ENCODE measurements around the gene CGNL1.

Gene CGNL1

GRCh38 chr15:57352535-57353316 lies 23.6 kb upstream of the CGNL1 start:
- H3K36me3 ChIP-seq (ENCODE audit: control insufficient read depth, insufficient read depth, low read length) = no peaks in the 10 kb centered on the region
- H3K4me3 ChIP-seq (ENCODE audit: insufficient read depth, low read depth, low read length, poor library complexity, severe bottlenecking) = no peak overlapping the region
- DNase-seq = no peak
- no peak overlapping the region for H3K27ac ChIP-seq (ENCODE audit: insufficient read depth, low read length, poor library complexity, severe bottlenecking)
- H3K27me3 ChIP-seq (replicated peaks; ENCODE audit: control insufficient read depth, insufficient read depth, low read length, poor library complexity, severe bottlenecking) = no peaks in the 10 kb centered on the region
- H3K4me1 ChIP-seq (ENCODE audit: control insufficient read depth, insufficient read depth, low read length, poor library complexity, severe bottlenecking) = no peaks in the 10 kb centered on the region
- H3K9me3 ChIP-seq (ENCODE audit: control insufficient read depth, low read length) = no peaks in the 10 kb centered on the region

- Histone ChIP-seq H3K27ac (ENCODE audit: insufficient read depth, low read length, poor library complexity, severe bottlenecking) (no peak overlapping the region), H3K27me3 (replicated peaks; ENCODE audit: control insufficient read depth, insufficient read depth, low read length, poor library complexity, severe bottlenecking) (no peaks in the 10 kb centered on the region), H3K9me3 (ENCODE audit: control insufficient read depth, low read length) (no peaks in the 10 kb centered on the region), H3K4me1 (ENCODE audit: control insufficient read depth, insufficient read depth, low read length, poor library complexity, severe bottlenecking) (no peaks in the 10 kb centered on the region), H3K36me3 (ENCODE audit: control insufficient read depth, insufficient read depth, low read length) (no peaks in the 10 kb centered on the region), H3K4me3 (ENCODE audit: insufficient read depth, low read depth, low read length, poor library complexity, severe bottlenecking) (no peak overlapping the region)
- no peak for DNase-seq
These were observed 22.9 kb upstream of the CGNL1 start for GRCh38 chr15:57353317-57353804.

- H3K27ac ChIP-seq (ENCODE audit: insufficient read depth, low read length, poor library complexity, severe bottlenecking) = no peak overlapping the region
- DNase-seq = no peak
These were observed 21.7 kb upstream of the CGNL1 start for GRCh38 chr15:57354436-57355123.

GRCh38 chr15:57355259-57355658 lies 21.0 kb upstream of the CGNL1 start:
- no peak overlapping the region for H3K4me3 ChIP-seq (ENCODE audit: insufficient read depth, low read depth, low read length, poor library complexity, severe bottlenecking)
- no peaks in the 10 kb centered on the region for H3K27me3 ChIP-seq (replicated peaks; ENCODE audit: control insufficient read depth, insufficient read depth, low read length, poor library complexity, severe bottlenecking)
- DNase-seq = no peak
- H3K27ac ChIP-seq (ENCODE audit: insufficient read depth, low read length, poor library complexity, severe bottlenecking) = no peak overlapping the region
- no peaks in the 10 kb centered on the region for H3K9me3 ChIP-seq (ENCODE audit: control insufficient read depth, low read length)
- no peaks in the 10 kb centered on the region for H3K4me1 ChIP-seq (ENCODE audit: control insufficient read depth, insufficient read depth, low read length, poor library complexity, severe bottlenecking)
- H3K36me3 ChIP-seq (ENCODE audit: control insufficient read depth, insufficient read depth, low read length) = no peaks in the 10 kb centered on the region

More at GRCh38 chr15:57354436-57355123, 21.7 kb upstream of the CGNL1 start:
- Histone ChIP-seq H3K9me3 (ENCODE audit: control insufficient read depth, low read length) (no peaks in the 10 kb centered on the region), H3K4me1 (ENCODE audit: control insufficient read depth, insufficient read depth, low read length, poor library complexity, severe bottlenecking) (no peaks in the 10 kb centered on the region), H3K4me3 (ENCODE audit: insufficient read depth, low read depth, low read length, poor library complexity, severe bottlenecking) (no peak overlapping the region), H3K27me3 (replicated peaks; ENCODE audit: control insufficient read depth, insufficient read depth, low read length, poor library complexity, severe bottlenecking) (no peaks in the 10 kb centered on the region), H3K36me3 (ENCODE audit: control insufficient read depth, insufficient read depth, low read length) (no peaks in the 10 kb centered on the region)

DNA sequence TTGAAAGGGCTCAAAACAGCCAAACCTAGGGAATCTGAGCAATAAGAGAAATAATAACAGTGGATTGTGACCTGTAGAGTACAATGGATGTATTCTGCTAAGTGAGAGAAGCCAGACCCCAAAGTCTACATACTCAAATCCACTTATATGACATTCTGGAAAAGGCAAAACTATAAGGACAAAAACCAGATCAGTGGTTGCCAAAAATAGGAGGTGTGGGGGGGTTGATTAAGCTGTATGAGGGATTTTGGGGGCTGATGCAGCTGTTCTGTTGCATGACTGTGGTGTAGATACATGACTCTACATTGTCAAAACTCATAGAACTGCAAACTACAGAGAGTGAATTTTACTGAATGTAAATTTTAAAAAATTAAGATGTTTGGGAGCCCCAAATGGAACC lies 20.1 kb upstream of the CGNL1 start:
- no peaks in the 10 kb centered on the region for H3K27me3 ChIP-seq (replicated peaks; ENCODE audit: control insufficient read depth, insufficient read depth, low read length, poor library complexity, severe bottlenecking)

DNA sequence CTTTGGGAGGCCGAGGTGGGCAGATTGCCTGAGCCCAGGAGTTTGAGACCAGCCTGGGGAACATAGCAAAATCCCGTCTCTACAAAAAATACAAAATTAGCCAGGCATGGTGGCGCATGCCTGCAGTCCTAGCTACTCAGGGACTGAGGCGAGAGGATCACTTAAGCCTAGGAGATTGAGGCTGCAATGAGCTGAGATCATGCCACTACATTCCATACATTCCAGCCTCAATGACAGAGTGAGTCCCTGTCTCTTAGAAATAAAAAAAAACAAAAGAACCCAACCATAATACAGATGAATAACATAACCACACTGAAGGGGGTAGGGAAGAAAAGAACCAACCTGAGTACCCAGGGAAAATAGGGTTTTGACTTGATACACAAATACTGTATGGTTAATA lies 19.7 kb upstream of the CGNL1 start:
- H3K27me3 ChIP-seq (replicated peaks; ENCODE audit: control insufficient read depth, insufficient read depth, low read length, poor library complexity, severe bottlenecking) = no peaks in the 10 kb centered on the region
- H3K4me3 ChIP-seq (ENCODE audit: insufficient read depth, low read depth, low read length, poor library complexity, severe bottlenecking) = no peak overlapping the region
- no peak for DNase-seq
- H3K9me3 ChIP-seq (ENCODE audit: control insufficient read depth, low read length) = no peaks in the 10 kb centered on the region
- no peak overlapping the region for H3K27ac ChIP-seq (ENCODE audit: insufficient read depth, low read length, poor library complexity, severe bottlenecking)
- no peaks in the 10 kb centered on the region for H3K4me1 ChIP-seq (ENCODE audit: control insufficient read depth, insufficient read depth, low read length, poor library complexity, severe bottlenecking)
- no peaks in the 10 kb centered on the region for H3K36me3 ChIP-seq (ENCODE audit: control insufficient read depth, insufficient read depth, low read length)

More for the DNA sequence above, 20.1 kb upstream of the CGNL1 start:
- no peak overlapping the region for H3K27ac ChIP-seq (ENCODE audit: insufficient read depth, low read length, poor library complexity, severe bottlenecking)
- H3K4me1 ChIP-seq (ENCODE audit: control insufficient read depth, insufficient read depth, low read length, poor library complexity, severe bottlenecking) = no peaks in the 10 kb centered on the region
- H3K4me3 ChIP-seq (ENCODE audit: insufficient read depth, low read depth, low read length, poor library complexity, severe bottlenecking) = no peak overlapping the region
- H3K36me3 ChIP-seq (ENCODE audit: control insufficient read depth, insufficient read depth, low read length) = no peaks in the 10 kb centered on the region
- no peak for DNase-seq
- H3K9me3 ChIP-seq (ENCODE audit: control insufficient read depth, low read length) = no peaks in the 10 kb centered on the region

- H3K27ac ChIP-seq (ENCODE audit: insufficient read depth, low read length, poor library complexity, severe bottlenecking) = no peak overlapping the region
- H3K27me3 ChIP-seq (replicated peaks; ENCODE audit: control insufficient read depth, insufficient read depth, low read length, poor library complexity, severe bottlenecking) = no peaks in the 10 kb centered on the region
- no peak for DNase-seq
- H3K4me1 ChIP-seq (ENCODE audit: control insufficient read depth, insufficient read depth, low read length, poor library complexity, severe bottlenecking) = no peaks in the 10 kb centered on the region
- H3K36me3 ChIP-seq (ENCODE audit: control insufficient read depth, insufficient read depth, low read length) = no peaks in the 10 kb centered on the region
- no peaks in the 10 kb centered on the region for H3K9me3 ChIP-seq (ENCODE audit: control insufficient read depth, low read length)
- H3K4me3 ChIP-seq (ENCODE audit: insufficient read depth, low read depth, low read length, poor library complexity, severe bottlenecking) = no peak overlapping the region
These were observed 18.5 kb upstream of the CGNL1 start for GRCh38 chr15:57357799-57358198.

DNA sequence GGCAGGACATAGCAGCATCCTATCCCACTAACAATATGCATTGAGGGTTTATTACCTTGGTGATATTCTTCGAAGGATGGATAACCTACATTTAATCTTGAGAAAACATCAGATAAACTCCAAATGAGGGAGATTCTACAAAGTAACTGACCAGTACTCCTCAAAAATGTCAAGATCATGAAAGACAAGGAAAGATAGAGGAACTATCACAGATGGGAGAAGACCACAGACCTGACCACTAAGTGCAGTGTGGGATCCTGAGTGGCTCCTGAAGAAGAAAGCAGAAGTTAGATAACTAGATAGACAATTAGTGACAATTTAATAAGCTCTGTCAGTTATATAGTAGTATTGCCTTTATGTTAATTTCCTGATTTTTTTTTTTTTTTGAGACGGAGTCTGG lies 17.7 kb upstream of the CGNL1 start:
- Histone ChIP-seq H3K4me1 (ENCODE audit: control insufficient read depth, insufficient read depth, low read length, poor library complexity, severe bottlenecking) (no peaks in the 10 kb centered on the region), H3K27me3 (replicated peaks; ENCODE audit: control insufficient read depth, insufficient read depth, low read length, poor library complexity, severe bottlenecking) (no peaks in the 10 kb centered on the region)

DNA sequence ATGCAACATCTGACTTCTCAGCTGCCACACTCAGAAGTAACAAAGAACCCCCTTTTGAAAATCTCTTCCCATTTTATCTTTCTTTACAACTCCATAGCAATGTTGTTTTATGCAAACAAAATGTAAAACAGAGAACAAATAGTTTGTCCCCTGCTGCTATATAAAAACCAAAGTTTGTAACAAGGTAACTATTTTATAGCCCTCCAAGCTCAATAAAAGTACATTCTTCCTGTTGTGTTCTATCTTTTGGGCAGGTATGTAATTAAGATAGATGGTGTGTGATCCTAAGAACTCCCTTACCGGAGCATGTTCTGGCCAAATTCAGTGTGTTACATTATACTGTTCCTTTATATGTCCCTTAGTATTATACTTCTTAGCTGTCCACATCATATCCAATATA lies 12.6 kb upstream of the CGNL1 start:
- no peak for DNase-seq
- Histone ChIP-seq H3K36me3 (ENCODE audit: control insufficient read depth, insufficient read depth, low read length) (no peaks in the 10 kb centered on the region), H3K4me1 (ENCODE audit: control insufficient read depth, insufficient read depth, low read length, poor library complexity, severe bottlenecking) (no peaks in the 10 kb centered on the region), H3K27ac (ENCODE audit: insufficient read depth, low read length, poor library complexity, severe bottlenecking) (no peak overlapping the region), H3K4me3 (ENCODE audit: insufficient read depth, low read depth, low read length, poor library complexity, severe bottlenecking) (no peak overlapping the region), H3K9me3 (ENCODE audit: control insufficient read depth, low read length) (no peaks in the 10 kb centered on the region), H3K27me3 (replicated peaks; ENCODE audit: control insufficient read depth, insufficient read depth, low read length, poor library complexity, severe bottlenecking) (no peaks in the 10 kb centered on the region)

More for the DNA sequence above, 17.7 kb upstream of the CGNL1 start:
- Histone ChIP-seq H3K9me3 (ENCODE audit: control insufficient read depth, low read length) (no peaks in the 10 kb centered on the region), H3K4me3 (ENCODE audit: insufficient read depth, low read depth, low read length, poor library complexity, severe bottlenecking) (no peak overlapping the region), H3K36me3 (ENCODE audit: control insufficient read depth, insufficient read depth, low read length) (no peaks in the 10 kb centered on the region), H3K27ac (ENCODE audit: insufficient read depth, low read length, poor library complexity, severe bottlenecking) (no peak overlapping the region)
- DNase-seq = no peak

- Histone ChIP-seq H3K4me1 (ENCODE audit: control insufficient read depth, insufficient read depth, low read length, poor library complexity, severe bottlenecking) (no peaks in the 10 kb centered on the region), H3K27me3 (replicated peaks; ENCODE audit: control insufficient read depth, insufficient read depth, low read length, poor library complexity, severe bottlenecking) (no peaks in the 10 kb centered on the region), H3K4me3 (ENCODE audit: insufficient read depth, low read depth, low read length, poor library complexity, severe bottlenecking) (no peak overlapping the region), H3K27ac (ENCODE audit: insufficient read depth, low read length, poor library complexity, severe bottlenecking) (no peak overlapping the region), H3K9me3 (ENCODE audit: control insufficient read depth, low read length) (no peaks in the 10 kb centered on the region), H3K36me3 (ENCODE audit: control insufficient read depth, insufficient read depth, low read length) (no peaks in the 10 kb centered on the region)
- DNase-seq = no peak
These were observed 11.9 kb upstream of the CGNL1 start for GRCh38 chr15:57364282-57365007.

Data from effector memory CD4-positive, alpha-beta T cell (primary cell).